HG02623 (cell line): ENCODE data around the gene TNFRSF6B.
"Not testable (repeated sequence)": the region's sequence is repeated elsewhere in the genome, so short reads cannot be mapped to it uniquely, and the experiment has no call there.

Source experiments
- ATAC-seq: cut with Tn5 transposase; IDR thresholded peaks from one replicate; pipeline ENCODE4 v1.9.1; 2021; ENCODE audit warnings: moderate library complexity; ENCODE audit not compliant: unreplicated experiment

TNFRSF6B gene

GRCh38 chr20:63706852-63707557 lies 10.6 kb downstream of the TNFRSF6B start:
- peak; percentile 26 for ATAC-seq

DNA sequence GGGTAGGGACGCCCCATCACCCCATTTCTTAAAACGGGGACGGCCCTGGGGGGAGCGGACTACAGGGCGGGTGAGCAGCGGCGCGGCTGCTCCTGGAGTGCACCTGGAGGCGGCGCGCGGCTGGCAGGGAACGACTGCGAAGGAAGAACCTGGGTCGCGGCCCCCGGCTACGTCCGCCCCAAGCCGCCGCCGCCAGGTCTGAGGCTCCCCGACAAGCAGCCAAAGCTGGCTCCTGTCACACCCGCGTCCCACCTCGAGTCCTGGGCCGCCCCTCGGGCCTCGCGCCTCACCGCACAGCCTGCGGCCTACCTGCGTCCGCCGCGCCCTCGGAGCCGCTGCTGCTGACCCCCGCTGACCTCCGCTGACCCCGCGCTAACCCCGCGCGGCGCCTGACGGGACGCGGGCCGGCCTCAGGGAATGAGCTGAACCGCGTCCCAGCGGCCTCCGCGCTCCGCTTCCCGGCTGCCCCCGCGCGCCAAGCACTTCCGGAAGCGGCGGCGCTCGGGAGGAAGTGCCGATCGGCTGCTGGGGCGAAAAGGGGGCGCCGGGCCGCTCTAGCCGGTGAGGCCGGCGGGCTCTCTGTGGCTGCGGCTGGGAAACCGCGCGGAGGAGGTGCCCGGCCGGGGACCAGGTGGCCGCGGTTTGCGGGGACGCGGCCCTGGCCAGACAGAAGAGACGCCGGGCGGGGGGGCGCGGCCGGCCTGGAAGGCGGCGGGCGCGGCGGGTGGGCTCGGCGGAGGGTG lies 11.3 kb downstream of the TNFRSF6B start, which contains the start of the genes ARFRP1 and ZGPAT:
ARFRP1 (minus strand) TSS at position 419 of the 743 bp plus-strand sequence. CDS start 885 bp downstream, outside the sequence.
ZGPAT (plus strand) TSS at position 482 of the 743 bp plus-strand sequence. CDS start 542 bp downstream, outside the sequence.
- peak; percentile 63 for ATAC-seq

DNA sequence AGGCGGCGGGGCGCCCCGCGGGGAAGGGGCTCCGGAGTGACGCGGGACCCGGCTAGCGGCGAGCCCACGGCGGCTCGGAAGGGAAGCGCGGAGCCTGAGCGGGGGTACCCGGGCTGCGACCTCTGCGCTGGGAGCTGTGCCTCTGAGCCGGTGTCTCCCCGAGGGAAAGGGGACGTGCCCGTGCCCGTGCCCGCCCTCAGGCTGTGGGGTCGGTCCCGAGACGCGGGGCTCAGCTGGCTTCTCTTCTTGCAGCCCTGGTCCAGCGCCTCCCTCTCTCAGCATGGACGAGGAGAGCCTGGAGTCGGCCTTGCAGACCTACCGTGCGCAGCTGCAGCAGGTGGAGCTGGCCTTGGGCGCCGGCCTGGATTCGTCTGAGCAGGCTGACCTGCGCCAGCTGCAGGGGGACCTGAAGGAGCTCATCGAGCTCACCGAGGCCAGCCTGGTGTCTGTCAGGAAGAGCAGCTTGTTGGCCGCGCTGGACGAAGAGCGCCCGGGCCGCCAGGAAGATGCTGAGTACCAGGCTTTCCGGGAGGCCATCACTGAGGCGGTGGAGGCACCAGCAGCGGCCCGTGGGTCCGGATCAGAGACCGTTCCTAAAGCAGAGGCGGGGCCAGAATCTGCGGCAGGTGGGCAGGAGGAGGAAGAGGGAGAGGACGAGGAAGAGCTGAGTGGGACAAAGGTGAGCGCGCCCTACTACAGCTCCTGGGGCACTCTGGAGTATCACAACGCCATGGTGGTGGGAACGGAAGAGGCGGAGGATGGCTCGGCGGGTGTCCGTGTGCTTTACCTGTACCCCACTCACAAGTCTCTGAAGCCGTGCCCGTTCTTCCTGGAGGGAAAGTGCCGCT lies 12.1 kb downstream of the TNFRSF6B start:
- ATAC-seq: peak; percentile 11

DNA sequence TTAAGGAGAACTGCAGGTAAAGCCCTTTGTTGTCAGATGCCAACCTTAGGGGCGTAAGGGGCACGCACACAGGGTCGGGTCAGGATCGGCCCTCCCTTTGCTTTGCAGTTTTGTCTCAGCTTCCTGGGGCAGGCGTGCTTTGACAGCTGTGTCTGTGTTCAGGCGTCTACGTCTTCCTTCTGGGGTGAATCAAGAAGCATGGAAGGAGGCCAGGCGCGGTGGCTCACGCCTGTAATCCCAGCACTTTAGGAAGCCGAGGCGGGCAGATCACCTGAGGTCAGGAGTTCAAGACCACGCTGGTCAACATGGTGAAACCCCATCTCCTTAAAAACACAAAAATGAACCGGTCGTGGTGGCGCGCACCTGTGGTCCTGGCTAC lies 12.7 kb downstream of the TNFRSF6B start:
- ATAC-seq: no peak

GRCh38 chr20:63711085-63711645 lies 14.7 kb downstream of the TNFRSF6B start:
- no peak for ATAC-seq

- ATAC-seq: no peak
Measured at GRCh38 chr20:63712191-63712590, 15.7 kb downstream of the TNFRSF6B start.

- no peak for ATAC-seq
Measured at GRCh38 chr20:63714858-63715257, 18.4 kb downstream of the TNFRSF6B start.

DNA sequence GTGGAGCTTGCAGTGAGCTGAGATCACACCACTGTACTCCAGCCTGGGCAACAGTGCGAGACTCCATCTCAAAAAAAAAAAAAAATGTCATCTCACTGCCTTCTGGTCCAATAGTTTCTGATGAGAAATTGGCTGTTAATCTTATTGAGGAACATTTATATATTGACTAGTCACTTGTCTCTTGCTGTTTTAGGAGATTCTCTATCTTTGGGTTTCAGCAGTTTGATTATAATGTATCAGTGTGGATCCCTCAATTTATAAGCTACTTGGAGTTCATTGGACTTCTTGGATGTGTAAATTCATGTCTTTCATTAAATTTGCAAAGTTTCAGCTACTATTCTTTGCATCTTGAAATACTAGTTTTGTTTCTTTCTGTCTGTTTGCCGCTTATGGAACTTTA lies 22.5 kb downstream of the TNFRSF6B start:
- no peak for ATAC-seq

DNA sequence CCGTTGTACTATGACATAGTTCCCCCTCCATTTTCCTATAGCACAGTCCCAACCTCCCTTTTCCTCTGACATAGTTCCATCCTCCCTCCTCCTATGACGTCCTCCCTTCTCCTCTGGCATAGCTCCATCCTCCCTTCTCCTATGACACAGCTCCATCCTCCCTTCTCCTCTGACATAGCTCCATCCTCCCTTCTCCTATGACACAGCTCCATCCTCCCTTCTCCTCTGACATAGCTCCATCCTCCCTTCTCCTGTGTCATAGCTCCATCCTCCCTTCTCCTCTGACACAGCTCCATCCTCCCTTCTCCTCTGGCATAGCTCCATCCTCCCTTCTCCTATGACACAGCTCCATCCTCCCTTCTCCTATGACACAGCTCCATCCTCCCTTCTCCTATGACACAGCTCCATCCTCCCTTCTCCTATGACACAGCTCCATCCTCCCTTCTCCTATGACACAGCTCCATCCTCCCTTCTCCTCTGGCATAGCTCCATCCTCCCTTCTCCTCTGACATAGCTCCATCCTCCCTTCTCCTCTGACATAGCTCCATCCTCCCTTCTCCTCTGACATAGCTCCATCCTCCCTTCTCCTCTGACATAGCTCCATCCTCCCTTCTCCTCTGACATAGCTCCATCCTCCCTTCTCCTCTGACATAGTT lies 26.6 kb downstream of the TNFRSF6B start:
- ATAC-seq: not testable (repeated sequence)

DNA sequence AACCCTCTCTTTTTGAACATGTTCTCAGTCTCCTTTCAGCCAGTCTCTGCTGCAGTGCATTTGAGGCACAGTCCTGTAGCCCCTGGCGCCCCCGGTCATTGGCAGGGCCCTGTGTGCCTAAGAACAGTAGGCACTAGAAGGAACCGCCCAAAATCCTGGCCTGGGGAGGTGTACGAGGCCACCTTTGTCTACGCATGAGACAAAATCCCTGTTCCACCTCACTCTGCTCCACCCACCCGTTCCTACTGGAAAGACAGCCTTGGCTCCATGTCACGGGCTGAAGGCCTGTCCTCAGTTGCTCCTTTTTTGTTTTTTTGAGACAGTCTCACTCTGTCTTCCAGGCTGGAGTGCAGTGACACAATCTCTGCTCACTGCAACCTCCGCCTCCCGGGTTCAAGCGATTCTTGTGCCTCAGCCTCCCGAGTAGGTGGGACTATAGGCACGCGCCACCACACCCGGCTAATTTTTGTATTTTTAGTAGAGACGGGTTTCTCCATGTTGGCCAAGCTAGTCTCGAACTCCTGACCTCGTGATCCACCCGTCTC lies 33.8 kb downstream of the TNFRSF6B start:
- ATAC-seq: not testable (repeated sequence)

- no peak for ATAC-seq
Measured at GRCh38 chr20:63731410-63731809, 35.0 kb downstream of the TNFRSF6B start.

DNA sequence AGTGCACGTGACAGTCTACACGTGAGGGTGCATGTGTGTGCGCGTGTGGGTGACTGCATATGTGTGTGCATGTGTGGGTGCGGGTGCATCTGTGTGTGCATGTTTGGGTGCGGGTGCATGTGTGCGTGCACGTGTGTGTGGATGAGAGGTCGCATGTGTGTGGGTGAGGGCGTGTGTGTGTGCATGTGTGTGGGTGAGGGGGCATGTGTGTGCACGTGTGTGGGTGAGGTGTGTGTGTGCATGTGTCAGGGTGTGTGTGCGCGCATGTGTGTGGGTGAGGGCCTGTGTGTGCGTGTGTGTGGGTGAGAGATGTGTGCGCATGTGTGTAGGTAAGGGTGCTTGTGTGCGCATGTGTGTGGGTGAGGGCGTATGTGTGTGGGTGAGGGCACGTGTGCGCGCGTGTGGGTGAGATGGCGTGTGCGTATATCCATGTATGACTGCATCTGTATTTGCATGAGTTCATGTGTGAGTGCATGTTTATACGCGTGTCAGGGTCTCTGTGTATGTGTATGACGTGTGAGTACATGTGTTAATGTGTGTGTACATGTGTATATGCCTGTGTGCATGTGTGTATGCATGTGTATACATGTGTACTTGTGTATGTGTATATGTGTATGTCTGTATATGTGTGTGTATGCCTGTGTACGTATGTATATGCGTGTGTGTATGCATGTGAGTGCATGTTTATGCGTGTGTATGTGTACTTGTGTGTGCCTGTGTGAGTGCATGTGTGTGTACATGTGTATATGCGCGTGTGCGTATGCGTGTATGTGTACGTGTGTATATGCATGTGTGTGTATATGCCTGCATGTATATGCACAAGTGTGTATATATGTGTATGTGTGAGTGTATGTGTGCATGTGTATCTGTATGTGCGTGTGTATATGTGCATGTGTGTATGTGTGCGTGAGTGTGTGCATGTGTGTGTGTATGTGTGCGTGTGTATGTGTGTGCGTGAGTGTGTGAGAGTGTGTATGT lies 36.0 kb downstream of the TNFRSF6B start:
- ATAC-seq: no peak

- no peak for ATAC-seq
Measured at GRCh38 chr20:63733117-63733516, 36.7 kb downstream of the TNFRSF6B start.

DNA sequence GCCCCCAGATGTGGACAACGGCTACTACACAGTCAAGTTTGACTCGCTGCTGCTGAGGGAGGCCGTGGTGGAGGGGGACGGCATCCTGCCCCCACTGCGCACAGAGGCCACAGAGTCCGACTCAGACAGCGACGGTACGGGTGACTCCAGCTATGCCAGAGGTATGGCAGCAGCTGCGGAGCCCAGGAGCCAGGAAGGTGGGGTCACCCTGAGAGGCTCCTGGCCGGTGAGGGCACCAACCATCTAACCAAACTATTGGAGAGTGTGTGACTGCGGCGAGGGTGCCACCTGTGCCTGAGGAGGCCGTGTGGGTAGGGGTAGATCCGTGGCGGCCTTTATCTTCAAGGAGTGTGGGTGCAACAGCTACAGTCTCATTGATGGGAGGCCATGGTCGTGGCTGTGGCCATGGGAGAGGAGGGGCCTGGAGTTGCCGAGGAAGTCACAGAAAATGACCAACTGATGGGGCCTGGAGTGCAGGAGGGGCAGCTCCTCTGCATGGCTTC lies 37.2 kb downstream of the TNFRSF6B start:
- ATAC-seq: no peak

- ATAC-seq: no peak
Measured at GRCh38 chr20:63734111-63734945, 37.9 kb downstream of the TNFRSF6B start.

GRCh38 chr20:63734946-63735858 lies 38.8 kb downstream of the TNFRSF6B start:
- ATAC-seq: no peak
